Right lung (tissue), 5 donors: ENCODE results near the gene PTPRO. TPM values are rescaled to one million over a fixed set of nuclear protein-coding genes. Genes with fewer than 3 reads are reported as not detected.
A peak's percentile ranks its signal among the peaks of the same experiment; 100 is the strongest.

ENCODE experiments used
- DNase-seq, 2 donors: peaks; one replicate each; pipeline ENCODE4 v3.0.0-alpha.2; 2013
- polyA plus RNA-seq, 5 donors: library from polyadenylated mRNA; unstranded; fragments of 120-200 nt; gene quantifications; one replicate each; pipeline versions ENCODE4 v1.2.1 to v1.2.3, GENCODE V29; 2013; ENCODE audit warnings: inconsistent platforms in 1 of 5, low replicate concordance in 1 of 5; ENCODE audit not compliant: insufficient read length in 5 of 5, insufficient read depth in 1 of 5

Gene PTPRO
- polyA plus RNA-seq, 5 donors = 0.91 to 2.2 (median 1.5) TPM

DNA sequence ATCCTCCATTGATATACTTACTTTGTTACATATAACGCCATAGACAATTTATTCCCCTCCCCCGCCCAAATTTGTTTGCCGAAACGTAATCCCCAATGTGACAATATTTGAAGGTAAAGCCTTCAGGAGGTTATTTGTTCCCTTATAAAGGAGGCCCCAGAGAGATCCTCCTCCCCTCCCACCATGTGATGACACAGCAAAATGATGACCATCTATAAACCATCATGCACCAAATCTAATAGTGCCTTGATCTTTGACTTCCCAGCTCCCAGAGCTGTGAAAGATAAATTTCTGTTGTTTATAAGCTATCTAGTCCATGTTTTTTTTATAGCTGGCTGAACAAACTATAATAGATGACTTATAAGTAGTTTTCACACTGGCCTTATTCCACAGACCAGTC, 122.2 kb downstream of the PTPRO start:
- no peak for DNase-seq

DNA sequence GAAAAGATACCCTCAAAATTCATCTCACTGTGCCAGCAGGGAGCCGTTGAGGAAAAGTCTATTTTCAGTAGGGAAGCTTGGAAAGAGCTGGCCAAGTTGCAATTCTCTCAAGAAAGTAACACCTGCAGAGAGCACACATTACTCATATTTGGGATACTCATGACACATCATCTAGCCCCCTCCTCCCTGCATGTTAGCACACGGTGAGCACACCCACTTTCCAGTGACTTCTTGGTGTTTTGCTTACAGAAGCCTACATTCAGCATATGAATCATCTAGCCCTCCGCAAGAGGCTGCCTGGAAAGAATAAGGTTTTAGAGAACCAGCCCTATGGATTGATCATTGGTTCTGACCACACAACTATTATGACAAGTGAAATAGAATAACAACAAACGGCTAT, 124.5 kb downstream of the PTPRO start:
- DNase-seq = no peak

DNA sequence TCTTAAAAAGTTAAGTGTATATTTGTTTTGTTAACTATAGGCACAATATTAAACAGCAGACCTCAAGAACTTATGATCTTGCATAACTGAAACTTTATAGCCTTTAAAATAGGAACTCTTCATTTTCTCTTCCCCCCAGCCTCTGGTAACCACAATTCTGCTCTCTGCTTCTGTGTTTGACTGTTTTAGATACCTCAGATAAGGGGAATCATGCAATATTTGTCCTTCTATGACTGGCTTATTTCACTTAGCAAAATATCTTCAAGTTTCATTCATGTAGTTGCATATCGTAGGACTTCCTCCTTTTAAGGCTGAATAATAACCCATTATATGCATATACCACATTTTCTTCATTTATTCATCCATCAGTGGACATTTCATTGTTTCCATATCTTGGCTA, 131.3 kb downstream of the PTPRO start:
- DNase-seq = no peak

DNA sequence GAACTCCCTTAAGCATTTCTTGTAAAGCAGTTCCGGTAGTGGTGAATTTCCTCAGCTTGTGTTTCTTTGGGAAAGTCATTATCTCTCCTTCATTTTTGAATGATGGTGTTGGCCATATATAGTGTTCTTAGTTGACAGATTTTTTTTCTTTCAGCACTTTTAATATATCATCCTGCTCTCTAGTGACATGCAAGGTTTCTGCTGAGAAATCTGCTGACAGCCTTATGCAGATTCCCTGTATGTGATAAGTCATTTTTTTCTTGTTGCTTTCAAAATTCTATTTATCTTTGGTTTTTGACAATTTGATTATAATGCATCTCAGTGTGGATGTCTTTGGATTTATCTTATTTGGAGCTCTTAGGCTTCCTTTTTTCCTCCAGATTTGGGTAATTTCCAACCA, 135.7 kb downstream of the PTPRO start:
- no peak for DNase-seq

DNA sequence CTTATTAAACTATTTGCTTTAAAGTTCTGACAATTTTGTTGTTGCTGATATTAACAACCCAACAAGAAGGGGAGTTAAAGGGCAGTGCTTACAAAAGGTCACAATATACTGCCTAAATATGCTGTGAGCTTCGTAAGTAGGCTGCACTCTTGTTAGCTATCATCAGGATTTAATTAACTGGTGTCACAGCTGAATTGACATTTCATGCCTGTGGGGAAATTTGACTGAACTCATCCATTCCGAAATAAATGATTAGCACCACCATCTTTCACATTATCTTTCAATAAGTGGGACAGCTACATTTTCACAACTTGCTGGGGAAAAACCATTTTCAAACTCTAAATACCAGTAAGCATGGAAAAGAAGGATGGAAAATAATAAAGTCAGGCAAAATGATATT, 146.6 kb downstream of the PTPRO start:
- no peak for DNase-seq

DNA sequence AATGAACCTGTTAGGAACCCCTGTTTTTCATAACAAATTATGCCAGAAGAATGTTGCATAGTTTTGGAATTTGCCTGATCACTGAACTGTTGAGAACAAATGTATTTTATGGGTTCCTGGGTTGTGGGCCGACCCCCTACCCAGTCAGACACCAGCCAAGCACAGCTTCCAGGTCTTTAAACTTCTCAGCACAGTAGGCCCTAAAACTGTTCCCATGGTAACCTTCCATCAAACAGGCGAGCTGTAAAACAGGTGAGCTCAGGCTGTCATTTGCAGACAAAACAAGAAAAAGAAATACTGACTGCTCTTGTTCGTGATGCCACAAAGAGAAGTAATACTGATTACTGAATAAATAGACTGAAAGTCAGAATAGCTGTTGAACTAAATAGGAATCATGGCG, 147.0 kb downstream of the PTPRO start:
- no peak for DNase-seq

DNA sequence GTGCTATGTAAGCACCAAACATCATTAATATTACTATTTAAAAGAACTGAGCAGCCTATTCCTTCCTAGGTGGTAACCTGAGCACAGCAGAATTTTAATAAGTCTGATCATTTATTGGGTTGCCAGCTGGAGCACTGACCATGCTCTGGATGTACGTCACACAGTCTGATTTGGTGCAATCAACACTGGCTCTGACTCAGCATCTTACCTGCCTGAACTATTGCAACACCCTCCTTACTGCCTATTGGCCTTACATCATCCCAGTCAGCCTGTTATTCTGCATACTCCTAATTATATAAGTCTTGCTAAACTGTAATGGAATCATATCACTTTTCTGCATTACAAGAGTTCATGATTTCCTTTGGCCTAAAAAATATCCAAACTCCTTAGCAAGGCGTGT, 149.7 kb downstream of the PTPRO start:
- no peak for DNase-seq

DNA sequence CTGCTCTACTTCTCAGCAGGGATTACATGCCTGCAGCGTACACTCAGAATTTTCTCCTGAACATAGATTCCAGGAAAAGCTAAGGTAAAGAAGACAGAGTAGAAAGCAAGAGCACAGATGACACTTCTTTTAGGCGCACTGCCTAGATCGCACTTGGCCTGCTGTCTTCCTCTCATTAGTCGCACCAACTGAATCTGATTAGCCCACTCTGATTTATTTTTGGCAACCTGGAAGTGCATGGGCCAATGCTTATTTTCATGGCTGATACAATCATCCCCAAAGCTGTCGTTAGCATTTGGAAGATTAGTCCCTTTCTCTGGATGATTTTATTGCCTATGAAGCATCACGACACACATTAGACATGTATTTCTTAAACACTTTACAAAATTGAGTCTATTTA, 152.5 kb downstream of the PTPRO start:
- DNase-seq = no peak

DNA sequence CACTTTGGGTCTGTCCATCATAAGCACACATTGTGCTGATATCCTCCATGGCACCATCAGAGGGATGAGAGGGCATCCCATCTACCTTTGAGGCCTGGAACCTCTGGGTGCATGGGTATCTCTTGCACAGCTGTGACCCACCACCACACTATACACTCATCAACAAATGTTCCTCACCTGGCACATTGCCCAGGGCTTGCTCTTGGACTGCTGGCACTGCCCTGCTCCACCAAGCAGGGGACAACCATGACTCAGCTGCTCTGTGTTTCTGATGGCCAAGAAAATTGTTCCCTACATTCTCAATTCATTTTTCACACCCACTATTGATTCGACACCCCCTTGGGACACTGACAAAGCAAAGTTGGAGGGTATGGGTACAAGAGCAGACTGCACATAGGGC, 155.5 kb downstream of the PTPRO start:
- DNase-seq = no peak

DNA sequence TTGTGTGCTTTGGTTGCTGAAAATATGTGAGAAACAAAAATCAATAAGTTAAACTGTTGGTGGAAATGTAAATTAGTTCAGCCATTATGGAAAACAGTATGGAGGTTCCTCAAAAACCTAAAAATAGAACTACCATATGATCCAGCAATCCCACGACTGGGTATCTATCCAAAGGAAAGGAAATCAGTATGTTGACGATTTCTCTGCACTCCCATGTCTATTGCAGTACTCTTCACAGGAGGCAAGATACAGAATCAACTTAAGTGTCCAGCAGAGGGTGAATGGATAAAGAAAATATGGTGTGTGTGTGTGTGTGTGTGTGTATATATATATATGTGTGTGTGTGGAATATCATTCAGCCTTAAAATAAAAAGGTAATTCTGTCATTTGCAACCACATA, 159.5 kb downstream of the PTPRO start:
- no peak for DNase-seq

DNA sequence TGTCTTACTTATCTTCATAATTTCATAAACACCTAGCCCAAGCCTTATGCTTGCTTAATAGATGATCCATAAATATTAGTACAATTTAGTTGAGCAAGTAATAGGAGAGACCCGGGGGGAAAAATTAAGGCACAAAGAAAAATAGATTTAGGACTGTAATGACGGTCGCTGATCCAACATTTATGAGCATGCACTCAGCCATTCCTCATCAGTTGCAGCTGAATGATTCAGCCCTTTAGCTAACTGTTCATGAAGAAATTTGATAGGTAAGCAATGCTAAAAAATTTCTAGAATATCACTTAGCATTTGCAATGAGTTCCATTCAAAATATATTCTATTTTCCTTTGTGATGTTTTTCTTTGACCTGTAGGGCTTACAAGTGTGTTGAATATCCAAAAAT, 163.2 kb downstream of the PTPRO start:
- no peak for DNase-seq

DNA sequence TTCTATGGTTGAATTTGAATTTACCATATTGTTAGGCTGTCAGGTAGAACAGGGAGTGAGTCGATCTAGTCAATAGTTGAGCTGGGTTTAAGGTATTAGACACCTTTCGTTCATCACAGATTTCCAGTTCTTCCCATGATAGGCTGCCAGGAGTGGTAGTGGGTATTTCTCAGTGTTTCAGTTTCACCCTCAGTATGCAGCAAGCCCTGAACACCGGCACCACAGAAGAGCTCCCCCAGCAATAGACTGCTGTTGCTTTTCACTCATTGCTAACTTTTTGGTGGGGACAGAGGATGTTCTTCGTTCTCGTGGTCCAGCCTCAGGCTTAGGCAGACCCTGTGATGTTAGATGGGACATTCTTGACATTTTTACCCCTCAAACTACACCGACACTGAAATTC, 164.6 kb downstream of the PTPRO start:
- DNase-seq = no peak

DNA sequence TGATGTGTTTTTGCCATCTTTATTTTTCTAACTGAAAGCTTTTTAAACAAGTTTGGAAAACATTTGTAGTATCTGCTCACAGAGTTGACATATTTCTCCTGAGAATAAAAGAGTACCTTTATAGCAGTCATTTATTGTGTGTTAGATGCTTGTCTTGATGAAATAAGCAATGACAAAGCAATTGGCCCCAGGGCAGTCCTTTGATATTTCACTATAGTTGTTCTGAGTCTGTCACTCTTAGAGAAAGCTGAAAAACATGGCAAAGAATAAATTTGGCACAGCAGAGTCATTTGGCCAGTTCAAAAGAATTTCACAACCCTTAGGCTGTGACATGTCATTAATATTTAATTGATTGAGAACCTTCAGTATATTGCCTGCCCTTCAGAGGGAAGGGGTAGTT, 166.2 kb downstream of the PTPRO start:
- DNase-seq = no peak

DNA sequence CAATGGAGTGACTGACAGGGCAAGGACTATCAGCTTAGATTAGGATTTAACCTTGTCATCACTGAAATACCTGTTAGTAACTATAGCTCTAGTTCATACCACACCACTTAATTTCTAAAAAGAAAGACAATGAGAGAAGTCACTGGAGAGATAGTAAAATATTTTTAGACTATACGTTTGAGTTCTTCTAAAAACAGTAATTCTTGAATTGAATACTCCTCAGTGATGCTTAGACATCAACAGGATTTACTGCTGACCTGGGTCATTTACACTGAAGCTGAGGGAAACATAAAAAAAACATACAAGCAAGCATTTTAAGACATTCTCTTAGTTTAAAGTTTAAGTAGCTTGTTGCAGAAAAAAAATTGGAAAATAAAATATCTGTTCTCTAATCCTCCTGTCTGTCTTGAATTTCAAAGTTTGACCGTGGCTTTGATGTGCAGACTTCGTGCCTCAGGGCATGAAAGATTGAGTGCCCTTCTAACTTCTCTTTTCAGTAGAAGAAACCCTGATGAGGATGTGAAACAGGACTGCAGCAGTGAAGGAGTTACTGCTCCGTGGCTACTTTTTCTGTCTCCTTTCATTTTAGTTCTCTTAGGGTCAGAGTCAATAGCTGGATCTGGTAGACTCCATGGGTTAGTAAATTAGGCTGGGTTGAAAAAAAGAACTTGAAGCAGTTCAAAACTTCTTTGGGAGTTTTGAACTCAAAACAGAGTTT, 172.2 kb downstream of the PTPRO start:
- DNase-seq = no peak

DNA sequence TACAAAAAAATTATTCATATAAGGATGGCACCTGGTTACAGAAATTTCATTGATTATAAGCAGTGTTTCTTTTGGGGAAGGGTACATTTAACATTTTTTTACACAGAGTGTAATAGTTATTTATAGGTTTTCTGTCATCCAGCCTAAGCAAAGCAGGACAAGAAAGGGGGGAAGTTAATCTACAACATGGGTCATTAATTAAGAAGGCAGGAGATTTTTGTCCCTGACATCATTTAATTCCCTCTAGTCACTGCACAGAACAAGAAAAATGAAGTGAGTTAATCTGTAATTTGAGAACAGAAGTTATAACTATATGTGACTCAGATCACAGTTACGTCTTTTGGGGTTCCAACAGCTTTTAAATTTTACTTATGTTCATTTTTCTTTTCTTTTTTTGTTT, 173.4 kb downstream of the PTPRO start:
- no peak for DNase-seq

DNA sequence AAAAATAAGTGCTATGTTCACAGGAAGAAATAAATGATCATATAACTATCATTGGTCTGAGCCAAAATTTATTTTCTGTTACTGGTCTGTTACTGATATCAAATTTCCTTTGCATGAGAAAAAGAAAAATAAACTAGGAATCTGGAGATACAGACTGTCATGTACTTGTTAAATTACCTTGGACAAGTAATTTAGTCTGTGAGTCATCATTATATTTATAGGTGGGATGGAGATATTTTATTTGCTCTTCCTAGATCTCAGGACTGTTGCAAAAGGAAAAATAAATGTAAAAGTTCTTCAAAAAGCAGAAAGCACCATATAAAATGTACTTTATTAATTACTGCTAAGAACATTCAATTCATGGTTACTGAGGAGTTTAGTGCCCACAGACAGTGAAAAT, 174.4 kb downstream of the PTPRO start:
- no peak for DNase-seq

DNA sequence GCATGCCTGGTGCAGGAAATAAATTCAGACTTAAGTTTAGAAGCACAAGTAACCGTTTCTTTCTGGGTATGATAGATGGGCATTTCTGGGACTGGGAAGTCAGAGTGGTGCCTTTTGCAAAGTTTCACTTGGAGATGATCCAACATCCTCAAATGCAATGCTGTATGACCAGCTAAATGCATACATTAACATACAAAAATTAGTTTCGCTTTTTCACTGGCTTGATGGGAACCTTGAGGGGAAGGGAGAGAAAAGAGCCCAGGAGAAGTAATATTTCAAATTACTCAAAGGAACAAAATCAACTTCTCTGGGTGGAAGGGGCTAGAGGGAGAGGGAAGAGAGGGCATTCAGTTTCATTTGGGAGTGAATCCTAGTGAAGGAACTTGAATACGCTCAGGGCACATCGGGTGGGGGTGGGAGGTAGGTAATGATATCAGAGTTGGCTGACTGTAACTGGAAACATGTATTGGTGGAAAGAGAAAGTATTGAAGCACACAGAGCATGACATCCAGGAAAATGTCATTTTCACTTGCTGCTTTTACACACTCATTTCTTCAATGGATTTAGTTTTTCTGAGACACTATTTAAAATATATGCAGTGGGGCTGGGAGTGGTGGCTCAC, 175.5 kb downstream of the PTPRO start:
- DNase-seq = no peak

DNA sequence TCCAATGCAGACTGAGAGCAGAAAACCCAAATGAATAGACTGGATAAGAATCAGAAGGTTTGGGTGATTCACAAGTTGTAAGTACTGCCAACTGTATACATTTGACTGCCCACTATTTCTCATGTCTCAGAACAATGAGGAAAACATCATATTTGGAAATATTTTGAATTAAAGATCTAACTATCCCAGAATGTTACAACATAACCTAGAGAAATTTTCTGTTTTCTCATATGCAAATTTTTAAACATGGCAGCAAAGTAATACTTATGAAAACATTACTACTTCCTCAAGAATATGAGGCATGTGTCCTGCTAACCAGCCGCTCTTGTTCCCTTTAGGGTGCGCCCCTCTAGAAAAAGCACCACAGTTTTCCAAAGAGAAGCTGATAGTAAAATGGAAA, 179.9 kb downstream of the PTPRO start:
- no peak for DNase-seq

DNA sequence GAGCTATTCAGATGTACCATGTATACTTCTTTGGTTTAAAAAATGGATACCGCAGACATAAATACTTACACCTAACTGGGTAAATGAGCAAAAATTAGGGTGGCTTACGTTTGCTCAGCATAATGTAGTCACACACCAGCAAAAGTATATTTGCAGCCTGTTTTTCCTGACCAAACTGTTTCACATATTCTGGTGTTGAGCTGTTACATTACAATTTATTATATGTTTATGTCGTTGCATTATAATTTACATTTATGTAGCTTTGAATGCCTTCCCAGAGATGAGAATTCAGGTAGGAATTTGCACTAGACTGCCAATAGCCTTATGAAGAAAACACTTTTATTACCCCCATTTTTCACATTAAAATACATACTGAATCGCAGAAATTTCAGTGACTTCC, 183.3 kb downstream of the PTPRO start:
- no peak for DNase-seq

DNA sequence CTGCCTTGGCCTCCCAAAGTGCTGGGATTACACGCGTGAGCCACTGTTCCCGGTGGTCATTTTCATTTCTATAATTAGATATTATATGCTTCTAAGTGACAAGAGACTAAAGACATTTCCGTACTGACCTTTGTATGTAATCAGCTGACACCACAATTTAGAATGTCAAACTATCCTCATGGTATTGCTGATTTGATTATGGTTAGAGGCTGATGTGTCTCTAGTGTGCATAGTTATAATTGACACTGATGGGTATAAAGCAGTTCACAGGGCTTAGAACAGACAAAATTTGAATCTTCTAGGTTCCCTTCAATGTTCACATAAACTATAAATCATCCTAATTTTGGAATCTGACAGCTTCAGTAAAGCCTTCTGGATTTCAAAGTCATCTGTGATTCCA, 192.7 kb downstream of the PTPRO start:
- DNase-seq = no peak

DNA sequence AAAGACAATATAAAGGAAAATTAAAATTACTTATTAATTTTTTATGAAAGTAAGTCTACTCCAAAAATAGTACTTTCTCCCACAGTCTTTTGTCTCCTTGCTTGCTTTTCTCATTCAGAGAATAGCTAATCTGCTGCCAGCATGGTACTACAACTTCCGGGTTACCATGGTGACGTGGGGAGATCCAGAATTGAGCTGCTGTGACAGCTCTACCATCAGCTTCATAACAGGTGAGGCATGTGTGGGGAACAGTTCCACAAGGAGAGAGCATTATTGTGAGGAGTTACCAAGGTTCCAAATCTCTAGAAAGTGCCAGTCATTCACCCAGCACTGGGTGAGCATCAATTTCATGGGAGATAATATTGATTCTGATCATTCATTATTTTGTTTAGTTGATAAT, 197.8 kb downstream of the PTPRO start:
- no peak for DNase-seq

DNA sequence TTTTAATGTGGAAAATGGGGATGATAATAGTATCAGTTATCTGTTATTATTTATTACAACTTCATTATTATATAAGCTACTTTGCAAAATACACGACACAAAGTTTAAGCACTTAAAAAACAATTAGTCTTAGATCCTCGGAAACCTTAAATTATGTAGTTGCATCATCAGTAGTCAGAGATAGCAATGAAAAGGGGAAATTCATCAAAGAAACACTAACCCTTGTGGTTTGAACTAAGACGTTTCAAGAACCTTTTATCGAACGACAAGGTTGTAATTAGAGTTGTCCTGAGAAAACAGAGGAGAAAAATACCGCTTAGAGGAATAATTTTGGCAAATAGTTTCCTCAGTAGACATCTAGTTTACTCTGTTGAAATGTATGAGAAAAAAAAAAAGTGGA, 198.5 kb downstream of the PTPRO start:
- no peak for DNase-seq

DNA sequence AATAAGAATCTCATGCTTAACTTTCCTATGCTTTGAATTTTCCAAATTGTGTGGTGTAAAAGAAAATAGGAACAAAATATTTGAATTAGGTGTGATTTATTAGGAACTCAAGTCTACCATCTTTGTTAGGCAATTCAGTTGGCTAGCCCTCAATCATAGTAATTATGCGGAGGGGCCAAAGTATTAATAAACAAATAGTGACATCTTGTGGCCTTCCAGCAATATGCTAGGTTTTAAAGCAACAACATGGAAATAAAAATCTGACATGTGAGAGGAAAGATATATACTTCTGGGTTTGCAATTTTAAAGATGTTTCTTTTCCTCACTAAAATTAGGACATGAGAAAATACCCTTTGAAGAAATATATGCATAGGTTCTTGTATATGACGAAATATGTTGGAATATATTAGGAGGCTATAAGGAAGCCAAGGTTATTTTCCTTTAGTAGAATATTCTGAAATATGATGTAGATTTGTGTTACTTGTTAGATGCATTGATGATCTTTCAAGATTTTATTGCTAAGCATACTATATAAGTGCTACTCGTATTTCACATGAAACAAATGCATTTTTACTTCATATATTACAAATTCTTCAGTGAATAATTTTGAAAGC, 200.4 kb downstream of the PTPRO start:
- peak; percentile 23 to 53 for DNase-seq

DNA sequence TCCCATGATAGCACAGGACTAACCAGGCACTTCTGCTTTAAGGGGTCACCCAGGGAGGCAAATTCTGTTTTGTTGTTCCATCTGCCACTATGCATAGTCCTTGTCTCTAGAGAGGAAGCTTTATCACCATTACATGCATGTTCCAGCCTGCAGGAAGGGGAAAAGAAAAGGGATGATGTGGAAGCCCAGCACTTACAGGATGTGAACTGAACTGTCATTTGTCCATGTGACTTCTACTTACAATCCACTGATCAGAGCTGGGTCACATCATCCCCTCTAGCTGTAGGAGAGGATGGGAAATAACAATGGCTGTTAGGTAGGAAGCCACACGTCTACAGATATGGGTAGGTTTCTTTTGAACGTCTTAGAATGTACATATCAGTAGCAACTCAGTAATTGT, 203.1 kb downstream of the PTPRO start:
- no peak for DNase-seq
